Fibroblast of skin of left biceps (primary cell): Measurements from ENCODE around the gene KIF21A.

Experiments used
- DNase-seq, 2 experiments: peaks; one replicate each; pipeline ENCODE4 v3.0.0-alpha.2; 2013; ENCODE audit warnings: low read depth in 2 of 2

Gene KIF21A

GRCh38 chr12:39390752-39391151 is 52.2 kb downstream of the KIF21A start:
- no peak for DNase-seq

DNA sequence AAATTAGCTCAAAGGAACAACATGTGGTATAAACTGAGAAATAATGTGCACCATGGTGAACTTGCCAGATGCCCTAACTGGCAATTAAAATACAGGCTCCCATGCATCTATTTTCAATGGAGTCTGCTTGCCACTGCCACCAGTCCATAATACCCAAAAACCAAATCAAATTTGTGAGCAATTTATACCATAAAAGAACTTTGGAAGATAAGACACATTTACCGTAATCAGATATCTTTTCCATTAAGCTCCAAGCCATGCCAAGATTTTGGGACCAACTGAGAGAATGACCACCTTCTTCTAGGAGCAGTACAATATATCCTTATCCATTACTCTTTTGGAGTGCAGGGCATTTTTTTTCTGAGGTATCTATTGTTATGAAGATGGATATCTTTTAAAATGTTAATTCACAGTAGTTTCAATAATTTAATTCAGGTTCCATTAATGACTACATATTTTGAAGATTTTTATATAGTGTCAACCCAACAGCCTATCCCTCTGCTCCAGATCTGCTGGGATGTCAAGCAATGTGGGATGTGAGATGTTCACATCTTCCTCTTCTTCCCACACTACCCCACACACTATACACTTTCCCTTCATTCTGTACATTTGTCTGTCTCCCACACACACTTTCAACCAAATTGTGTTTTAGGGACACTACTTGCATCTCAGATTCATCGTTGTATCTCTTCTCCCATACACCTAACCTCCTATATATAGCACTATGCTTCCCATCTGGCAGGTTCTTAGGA is 53.3 kb downstream of the KIF21A start:
- DNase-seq = no peak

GRCh38 chr12:39386335-39386734 is 56.6 kb downstream of the KIF21A start:
- DNase-seq = no peak

DNA sequence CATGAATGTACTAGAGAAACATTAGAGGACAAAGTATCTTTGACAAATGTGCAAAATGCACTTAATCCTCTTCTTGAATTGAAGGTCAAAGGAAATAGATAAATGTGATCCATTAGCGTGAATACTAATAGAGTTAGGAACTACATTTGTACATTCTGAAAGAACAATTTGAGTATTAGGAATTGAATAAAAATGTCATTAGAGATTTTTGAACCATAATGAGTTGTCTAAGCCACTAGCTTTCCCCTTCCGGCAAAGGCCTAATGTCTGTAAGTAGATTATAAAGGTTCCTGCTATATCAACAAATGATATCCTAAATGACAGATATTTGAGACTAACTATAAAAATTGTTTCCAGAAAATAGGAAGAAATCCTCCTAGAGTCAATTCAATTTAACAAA is 59.8 kb downstream of the KIF21A start:
- no peak for DNase-seq

DNA sequence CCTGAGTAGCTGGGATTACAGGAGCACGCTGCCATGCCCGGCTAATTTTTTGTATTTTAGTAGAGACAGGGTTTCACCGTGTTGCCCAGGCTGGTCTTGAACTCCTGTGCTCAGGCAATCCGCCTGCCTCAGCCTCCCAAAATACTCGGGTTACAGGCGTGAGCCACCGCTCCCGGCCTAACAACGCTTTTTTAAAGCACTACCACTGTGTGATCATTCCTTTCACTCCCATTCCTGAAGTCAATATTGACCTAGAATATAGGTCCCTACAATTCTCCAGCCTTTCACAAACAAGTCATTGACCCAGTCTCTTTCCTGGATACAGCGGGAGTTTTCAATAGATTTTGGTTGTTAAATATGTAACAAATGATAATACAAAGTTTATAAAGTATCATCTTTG is 62.8 kb downstream of the KIF21A start:
- DNase-seq = no peak

GRCh38 chr12:39378341-39378740 is 64.6 kb downstream of the KIF21A start:
- DNase-seq = no peak

DNA sequence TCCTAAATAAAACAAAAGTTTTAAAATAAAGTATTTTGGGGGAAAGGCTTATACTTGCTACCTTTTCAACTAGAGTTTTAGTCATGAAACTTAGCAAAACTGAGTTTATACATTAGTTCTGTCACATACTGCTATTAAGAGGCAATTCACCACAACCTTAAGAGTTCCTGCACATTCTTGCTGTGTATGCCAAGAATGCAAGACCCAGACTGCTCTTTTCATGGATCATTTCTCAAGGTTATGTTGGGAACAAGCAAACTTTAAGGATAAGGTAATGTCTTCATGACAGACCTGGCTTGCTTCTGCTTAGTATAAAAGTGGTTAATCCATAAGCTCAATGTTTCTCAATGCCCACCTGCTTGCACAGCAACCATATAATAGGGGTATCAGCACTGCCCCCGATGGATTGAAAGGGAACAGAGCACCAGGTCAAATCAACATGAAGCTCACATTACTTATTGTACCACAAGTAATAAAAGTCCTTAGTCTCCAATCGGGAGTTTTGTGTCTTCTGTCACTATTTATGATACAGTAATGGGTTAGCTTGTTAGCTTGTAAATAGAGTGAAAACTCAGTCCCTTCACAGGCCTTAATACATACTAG is 67.6 kb downstream of the KIF21A start:
- no peak for DNase-seq

- no peak for DNase-seq
Measured at GRCh38 chr12:39372929-39373328, 70.0 kb downstream of the KIF21A start.

- DNase-seq = no peak
Measured at GRCh38 chr12:39372204-39372925, 70.6 kb downstream of the KIF21A start.

GRCh38 chr12:39369756-39370155 is 73.2 kb downstream of the KIF21A start:
- no peak for DNase-seq

GRCh38 chr12:39368891-39369290 is 74.0 kb downstream of the KIF21A start:
- no peak for DNase-seq

GRCh38 chr12:39368096-39368495 is 74.8 kb downstream of the KIF21A start:
- no peak for DNase-seq

- DNase-seq = no peak
Measured at GRCh38 chr12:39367494-39367893, 75.4 kb downstream of the KIF21A start.

GRCh38 chr12:39365364-39366001 is 77.4 kb downstream of the KIF21A start:
- no peak for DNase-seq

- no peak for DNase-seq
Measured at GRCh38 chr12:39364196-39364595, 78.7 kb downstream of the KIF21A start.

GRCh38 chr12:39359645-39360044 is 83.3 kb downstream of the KIF21A start:
- no peak for DNase-seq

DNA sequence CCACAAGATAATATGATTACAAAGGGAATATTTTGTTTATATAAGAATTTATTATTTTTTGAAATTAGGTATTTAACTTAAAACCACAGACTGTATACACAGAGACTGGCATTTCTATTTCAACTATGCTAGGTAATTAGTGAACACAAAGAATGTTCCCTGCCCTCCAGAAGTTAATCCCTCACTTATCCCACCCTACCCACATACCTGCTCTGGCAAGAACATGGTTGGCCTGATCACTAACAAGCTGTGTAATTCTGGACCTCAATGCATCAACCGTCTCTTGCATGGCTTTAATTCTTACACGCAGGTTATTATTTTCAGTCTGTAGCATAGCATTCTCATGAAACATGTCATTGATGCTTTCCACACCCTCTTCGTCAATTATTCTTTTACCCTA is 85.9 kb downstream of the KIF21A start:
- no peak for DNase-seq

GRCh38 chr12:39355841-39356240 is 87.1 kb downstream of the KIF21A start:
- no peak for DNase-seq

DNA sequence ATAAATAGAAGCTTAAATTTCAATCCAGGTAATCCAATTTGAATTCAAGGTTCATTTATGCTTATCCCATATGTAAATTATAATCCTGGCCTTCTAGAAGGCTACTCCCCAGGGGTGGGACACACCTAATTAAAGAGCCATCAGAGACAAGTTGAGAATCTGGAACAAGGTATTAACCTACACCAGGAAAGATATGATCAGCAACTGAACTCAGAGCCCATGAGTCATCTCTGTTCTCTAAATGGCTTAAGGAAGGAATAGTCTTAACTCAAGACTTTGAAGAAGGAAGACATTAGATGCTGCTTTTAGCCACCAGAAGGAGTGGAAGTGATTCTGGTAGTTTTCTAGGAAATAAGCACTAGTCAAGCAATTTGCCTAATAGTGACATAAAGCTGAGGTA is 88.0 kb downstream of the KIF21A start:
- DNase-seq = no peak

DNA sequence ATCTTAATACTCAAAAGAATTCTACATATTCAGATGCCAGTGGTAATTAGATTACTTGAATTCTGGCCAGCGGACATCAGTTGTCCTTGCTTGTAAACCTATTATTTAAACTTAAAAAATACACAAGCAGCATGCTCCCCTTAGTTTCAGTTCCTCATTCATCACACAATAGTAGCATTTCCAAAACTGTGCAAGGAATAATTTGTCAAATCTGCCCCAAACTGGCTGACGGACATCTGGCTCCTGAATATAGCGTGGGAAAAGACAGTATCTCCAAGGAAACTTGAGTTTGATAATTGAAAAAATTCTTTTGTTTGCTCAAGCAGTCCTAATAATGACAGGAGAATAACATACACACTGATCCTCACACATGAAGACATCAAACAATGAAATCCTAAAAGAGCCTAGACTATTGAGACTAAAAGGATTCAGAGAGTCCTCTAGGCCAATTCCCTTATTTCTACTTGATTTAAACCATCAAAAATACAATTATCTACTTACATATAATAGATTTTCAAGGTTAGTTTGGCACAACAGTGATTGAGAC is 90.4 kb downstream of the KIF21A start:
- DNase-seq = no peak

DNA sequence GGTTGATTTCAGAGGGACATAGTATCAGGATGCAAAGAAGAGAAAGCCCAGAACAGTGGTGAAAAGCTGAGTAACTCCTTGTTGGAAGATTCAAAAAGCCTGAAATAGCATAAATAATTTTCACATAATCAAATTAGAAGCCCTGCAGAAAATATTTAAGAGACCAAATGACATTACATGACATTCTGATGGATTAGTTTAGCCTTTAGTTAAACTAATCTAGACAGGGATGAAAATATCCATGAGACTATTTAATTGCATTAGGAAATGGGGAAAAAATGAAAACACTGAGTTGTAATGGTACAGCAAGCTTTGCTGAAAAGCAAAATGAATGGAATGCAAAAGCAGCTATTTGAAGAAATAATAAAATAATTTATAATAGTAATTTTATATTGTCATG is 91.8 kb downstream of the KIF21A start:
- no peak for DNase-seq

DNA sequence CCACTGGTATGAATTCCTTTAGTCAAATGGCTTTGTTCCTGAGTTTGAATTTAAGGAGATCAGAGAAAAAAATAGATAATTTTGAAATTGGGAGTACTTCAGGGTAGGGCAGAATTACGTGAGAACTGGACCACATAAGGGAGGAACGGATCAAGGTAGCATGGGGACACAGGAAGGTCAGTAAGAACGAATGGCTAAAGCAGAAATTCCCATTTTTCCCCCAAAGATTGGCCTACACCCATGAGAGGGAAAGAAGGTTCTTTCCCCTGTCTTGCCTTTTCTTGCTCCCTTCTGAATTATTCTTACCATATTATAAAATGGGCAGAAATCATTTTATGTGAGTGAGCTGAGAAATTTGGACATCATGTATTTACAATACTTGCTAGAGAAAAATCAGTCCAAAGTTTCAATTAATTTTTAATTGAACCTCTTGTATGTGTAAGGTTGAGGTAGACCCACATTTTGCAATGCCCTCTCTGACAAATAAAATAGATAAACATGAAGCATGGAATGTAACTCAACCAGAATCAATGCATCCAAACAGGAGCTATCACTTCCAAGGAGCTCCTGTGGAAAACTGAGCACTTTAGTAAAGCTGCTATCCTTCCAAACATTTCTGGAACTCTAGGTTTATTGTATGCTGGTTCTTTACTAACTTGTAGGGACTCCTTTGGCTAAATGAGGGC is 93.8 kb downstream of the KIF21A start:
- no peak for DNase-seq
